SKM-1 treated with dmso at 0.1 percent for 144 hours (cell line): ENCODE data around the gene UTS2R.
"Not testable (repeated sequence)": the region's sequence is repeated elsewhere in the genome, so short reads cannot be mapped to it uniquely, and the experiment has no call there.

Source experiments
- DNase-seq: peaks from one replicate; lab custom pipeline; 2025; ENCODE audit not compliant: unreplicated experiment; lab: John Stamatoyannopoulos, UW

Gene UTS2R

DNA sequence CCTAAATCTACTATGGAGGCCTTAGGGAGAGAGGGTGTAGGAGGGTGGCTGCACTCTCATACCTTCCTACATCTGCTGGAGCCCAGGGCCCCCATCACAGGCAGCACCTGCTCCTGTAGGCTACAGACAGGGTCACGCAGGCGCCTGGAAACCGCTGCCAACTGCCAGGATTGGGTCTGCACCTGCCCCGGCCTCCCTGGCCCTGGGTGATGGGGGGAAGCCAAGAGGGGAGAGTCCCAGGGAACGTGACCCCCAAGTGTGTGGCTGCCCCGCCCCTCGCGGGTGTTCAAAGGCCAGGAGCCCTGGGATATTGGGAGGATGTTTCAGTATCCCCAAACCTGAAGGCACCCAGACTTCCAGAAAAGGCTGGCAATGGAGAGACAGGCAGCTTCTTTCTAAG lies 18.1 kb upstream of the UTS2R start:
- no peak for DNase-seq

DNA sequence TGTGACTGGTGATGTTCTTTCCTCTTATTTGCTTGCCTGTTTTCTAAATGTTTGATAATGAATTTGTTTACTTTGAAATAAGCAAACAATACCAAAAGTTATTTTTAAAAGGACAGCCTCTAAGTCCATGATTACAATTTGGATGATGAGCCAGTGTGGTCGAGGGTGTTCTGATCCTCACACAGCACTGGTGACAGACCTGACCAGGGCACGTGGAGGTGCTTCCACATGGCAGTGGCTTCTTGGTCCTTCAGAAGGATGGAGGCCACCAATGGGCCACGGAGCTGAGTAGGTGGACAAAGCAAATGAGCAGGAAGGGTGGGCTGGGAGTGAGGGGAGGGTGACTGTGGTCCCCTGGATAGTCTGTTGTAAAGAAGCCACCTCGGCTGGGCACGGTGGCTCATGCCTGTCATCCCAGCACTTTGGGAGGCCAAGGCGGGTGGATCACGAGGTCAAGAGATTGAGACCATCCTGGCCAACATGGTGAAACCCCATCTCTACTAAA lies 16.7 kb upstream of the UTS2R start:
- no peak for DNase-seq

DNA sequence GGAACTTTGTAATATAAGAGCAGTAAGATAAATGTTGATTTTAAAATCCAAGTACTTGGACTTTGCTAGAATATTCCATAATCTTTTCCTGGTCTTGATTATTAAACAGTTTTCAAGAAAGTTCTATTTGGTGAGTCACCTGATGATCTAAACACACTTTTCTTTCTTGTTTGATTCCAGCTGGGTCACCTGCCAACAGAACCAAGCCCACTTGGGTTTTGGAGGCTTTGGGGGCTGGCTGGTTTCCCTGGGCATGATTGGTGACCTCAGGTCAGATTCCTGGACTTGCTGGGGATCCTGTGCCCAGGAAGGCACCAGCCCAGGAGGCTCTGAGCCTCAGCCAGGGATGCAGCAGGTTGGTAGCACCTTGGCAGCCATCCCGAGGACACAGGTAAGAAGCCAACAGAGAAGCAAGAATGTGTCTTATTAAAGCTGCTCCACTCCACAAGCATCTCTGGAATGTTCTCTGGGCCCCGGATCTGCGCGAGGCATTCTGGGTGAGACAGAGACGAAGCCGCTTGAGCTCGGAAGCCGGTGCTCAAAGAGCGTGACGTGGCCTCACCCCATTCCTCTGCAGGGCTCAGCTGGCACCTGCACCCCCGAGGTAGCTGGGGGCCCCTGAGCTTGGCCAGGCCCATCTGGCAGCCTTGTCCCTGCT lies 15.7 kb upstream of the UTS2R start:
- no peak for DNase-seq

DNA sequence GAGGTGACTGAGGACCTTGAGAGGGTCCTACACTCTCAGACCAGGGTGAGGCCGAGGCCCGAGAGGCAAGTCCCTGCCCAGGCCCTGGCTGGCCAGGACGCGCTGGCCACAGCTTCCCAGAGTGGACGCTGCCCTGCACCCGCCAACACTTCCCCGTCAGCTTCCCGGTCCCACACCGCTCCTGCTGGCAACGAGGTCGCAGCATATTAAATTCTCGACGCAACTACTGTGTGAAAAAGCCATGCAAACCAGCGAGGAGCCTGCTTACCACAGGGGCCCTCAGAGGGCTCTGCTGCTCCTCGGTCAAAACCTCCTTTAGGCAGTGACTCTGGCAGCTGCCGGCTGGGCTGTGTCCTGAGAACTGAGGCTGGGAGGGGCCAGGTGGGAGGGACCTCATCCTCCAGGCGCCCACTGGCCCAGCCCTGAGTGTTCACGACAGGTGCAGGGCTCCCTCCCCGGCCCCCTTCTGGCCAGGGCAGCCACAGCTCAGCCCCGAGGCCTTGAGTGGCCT lies 14.7 kb upstream of the UTS2R start:
- no peak for DNase-seq

DNA sequence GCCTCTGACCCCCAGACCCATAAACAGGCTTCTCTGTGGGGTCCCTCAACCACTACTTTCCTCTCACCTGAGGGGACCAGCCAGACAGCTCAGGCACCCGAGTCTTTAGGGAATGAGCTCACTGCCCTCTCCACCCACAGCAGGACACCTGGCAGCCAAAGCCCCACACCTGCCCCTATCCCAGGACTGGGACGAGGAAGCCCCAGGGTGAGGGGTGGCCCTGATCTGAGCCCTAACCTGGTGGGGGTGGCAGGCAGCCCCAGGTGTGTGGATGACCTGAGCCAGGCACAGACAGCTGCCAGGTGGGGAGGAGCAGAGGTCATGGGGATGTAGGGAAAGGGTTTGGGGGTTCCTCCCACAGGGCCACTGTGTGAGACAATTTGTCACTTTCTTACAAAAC lies 14.2 kb upstream of the UTS2R start:
- no peak for DNase-seq

DNA sequence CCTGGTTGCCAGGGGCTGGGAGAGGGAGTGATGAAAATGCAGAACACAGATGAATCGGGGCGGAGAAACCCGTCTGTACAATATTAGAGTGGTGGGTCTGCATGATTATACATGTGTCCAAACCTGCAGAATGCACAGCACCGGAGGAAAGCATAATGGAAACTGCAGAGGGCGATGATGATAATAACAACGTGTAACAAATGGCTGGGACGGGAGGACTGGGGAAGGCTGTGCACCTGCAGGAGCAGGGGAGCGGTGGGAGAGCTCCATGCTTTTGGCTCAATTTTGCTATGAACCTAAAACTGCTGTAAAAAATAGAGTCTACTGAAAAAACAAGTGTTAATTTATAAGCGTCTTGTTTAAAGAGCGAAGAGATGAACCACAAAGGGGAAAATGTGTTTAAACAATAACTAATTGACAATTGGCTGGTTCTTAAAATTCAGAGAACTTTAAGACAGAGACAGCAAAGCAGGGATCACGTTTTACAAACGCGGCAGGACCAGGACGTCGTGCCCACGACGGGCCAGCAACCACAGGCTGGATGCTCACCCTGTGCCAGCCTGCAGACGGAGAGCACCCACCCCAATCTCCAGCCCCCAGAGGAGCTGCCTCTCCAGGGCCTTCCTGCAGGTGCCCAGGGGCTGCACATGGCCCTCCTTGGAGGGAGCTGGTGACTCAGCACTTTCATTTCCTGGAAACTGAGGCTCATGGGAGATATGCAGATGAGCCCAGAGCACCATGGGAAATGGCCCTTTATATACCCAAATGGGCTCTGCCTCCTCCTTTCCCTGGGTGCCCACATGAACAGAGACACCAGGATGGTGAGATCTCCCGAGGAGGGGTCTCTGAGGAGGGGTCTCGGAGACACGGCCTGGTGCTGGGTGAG lies 12.9 kb upstream of the UTS2R start, which contains the start of gene TEX19:
Gene TEX19 (plus strand): TSS at position 783 of the 886 bp plus-strand sequence. CDS start 2,904 bp downstream, outside the sequence.
- DNase-seq = no peak

DNA sequence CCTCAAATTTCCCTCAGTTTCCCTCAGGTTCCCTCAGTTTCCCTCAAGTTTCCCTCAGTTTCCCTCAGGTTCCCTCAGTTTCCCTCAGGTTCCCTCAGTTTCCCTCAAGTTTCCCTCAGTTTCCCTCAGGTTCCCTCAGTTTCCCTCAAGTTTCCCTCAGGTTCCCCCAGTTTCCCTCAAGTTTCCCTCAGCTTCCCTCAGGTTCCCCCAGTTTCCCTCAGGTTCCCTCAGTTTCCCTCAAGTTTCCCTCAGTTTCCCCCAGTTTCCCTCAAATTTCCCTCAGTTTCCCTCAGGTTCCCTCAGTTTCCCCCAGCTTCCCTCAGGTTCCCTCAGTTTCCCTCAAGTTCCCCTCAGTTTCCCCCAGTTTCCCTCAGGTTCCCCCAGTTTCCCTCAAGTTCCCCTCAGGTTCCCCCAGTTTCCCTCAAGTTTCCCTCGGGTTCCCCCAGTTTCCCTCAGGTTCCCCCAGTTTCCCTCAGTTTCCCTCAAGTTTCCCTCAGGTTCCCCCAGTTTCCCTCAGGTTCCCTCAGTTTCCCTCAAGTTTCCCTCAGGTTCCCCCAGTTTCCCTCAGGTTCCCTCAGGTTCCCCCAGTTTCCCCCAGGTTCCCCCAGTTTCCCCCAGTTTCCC lies 12.0 kb upstream of the UTS2R start:
- not testable (repeated sequence) for DNase-seq

DNA sequence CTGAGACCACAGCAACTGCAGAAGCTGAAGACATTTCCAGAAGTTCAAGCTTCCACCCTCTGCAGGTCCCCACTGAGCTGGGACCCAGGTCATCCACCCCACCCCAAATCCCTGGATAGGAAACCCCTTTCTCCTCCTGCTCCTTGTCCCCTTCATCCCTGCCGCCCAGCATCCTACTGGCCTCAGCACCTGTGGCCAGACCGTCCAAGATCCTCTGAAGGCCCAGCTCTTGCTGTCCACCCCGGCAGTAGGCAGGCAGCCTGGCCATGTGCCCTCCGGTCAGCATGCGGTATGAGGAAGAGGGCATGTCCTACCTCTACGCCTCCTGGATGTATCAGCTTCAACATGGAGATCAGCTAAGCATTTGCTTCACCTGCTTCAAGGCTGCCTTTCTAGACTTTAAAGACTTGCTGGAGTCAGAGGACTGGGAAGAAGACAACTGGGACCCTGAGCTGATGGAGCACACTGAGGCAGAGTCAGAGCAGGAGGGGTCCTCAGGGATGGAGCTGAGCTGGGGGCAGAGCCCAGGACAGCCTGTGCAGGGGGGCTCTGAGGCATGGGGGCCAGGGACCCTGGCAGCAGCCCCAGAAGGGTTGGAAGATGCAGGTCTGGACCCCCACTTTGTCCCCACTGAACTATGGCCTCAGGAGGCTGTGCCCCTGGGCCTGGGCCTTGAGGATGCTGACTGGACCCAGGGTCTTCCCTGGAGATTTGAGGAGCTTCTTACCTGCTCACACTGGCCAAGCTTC lies 9.5 kb upstream of the UTS2R start:
- no peak for DNase-seq

DNA sequence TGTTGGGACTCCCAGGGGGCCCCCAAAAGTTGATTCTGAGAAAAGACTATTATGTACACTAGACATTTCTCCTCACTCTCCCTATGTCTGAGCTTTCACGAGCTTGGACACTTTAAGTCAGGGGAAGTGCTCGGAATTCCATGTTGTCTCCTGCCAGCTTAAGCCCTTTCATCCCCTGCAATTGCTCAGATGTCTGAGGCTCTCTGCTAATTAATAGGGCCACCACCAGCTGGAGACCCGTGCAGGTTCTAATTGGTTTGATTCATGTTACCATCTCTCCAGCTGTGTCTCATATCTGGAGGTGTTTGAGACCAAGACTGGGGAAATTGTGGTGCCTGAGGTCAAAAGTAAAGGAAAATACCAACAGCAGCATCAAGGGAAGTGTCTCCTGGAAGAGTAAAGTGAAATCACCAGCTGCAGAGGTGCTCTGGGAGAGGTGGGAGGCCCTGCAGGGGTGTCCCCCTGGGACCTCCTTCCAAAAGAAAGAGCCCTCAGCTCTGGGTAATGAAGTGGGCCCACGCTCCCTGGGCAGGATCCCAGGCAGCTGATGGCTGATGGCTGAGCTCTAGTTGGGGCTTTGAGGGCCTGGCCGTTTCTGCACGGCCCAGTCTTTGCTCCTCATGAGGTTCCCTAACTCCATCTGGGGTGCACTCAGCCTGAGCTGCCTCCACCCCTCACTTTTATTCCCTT lies 5.8 kb upstream of the UTS2R start:
- DNase-seq = no peak

DNA sequence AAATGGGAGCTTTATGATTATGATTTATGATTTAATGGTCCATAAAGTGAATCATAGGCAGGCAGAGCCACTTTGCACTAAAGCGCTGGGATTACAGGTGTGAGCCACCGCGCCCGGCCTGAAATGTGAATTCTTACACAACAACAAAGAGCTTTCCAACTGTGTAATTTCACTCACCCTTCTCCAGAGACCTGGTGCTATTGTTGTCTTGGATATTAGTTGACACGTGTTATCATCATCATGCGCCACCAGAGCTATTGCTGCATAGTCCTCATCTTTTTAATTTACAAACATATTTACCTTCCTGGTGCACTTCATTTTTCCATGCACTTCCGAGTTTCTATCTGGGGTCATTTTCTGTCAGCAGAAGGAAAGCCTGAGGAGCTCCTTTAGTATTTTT lies 4.8 kb upstream of the UTS2R start:
- DNase-seq = no peak

DNA sequence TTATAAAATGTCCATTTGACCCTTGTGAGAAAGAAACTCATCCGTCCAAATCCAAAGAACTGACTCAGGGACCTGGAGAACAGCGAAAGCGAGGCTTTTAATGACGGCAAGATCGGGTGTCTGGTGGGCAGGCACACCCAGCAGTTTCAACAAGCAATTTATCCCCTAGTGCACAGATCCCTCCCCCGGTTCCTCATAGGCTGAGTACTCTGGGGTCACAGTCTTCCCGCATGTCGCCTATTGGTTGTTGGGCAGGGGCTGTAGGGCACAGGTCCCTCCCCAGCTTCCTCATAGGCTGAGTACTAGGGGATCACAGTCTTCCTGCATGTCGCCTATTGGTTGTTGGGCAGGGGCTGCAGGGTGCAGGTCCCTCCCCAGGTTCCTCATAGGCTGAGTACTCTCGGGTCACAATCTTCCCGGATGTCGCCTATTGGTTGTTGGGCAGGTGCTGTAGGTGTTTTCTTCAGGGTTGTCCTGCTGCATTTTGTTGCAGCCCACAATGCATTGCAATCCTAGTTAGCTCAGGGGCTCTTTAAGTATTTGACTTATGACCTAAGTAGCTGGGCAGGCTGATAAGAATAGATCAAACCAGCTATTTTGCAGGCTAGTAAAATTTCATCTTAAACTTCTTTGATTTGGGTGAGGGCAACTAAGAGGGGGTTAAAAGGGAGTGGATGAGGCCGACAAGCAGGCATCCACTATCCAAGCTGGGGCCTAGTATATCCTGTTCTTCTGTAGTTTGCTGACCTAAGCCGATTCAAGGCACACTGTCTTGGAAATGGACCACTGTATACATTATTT lies 3.6 kb upstream of the UTS2R start:
- no peak for DNase-seq

DNA sequence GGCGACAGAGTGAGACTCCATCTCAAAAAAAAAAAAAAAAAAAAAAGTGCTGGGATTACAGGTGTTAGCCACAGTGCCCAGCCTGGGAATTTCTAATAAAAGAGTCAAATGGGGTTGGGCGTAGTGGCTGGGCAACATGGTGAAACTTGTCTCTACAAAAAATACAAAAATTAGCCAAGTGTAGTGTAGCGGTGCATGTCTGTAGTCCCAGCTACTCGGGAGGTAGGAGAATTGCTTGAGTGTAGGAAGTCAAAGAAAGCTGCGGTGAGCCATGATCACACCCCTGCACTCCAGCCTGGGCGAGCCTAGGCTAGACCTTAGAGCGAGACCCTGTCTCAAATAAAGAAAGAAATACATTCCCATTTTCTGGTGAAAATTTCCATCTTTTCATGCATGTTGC lies 2.4 kb upstream of the UTS2R start:
- DNase-seq = no peak

DNA sequence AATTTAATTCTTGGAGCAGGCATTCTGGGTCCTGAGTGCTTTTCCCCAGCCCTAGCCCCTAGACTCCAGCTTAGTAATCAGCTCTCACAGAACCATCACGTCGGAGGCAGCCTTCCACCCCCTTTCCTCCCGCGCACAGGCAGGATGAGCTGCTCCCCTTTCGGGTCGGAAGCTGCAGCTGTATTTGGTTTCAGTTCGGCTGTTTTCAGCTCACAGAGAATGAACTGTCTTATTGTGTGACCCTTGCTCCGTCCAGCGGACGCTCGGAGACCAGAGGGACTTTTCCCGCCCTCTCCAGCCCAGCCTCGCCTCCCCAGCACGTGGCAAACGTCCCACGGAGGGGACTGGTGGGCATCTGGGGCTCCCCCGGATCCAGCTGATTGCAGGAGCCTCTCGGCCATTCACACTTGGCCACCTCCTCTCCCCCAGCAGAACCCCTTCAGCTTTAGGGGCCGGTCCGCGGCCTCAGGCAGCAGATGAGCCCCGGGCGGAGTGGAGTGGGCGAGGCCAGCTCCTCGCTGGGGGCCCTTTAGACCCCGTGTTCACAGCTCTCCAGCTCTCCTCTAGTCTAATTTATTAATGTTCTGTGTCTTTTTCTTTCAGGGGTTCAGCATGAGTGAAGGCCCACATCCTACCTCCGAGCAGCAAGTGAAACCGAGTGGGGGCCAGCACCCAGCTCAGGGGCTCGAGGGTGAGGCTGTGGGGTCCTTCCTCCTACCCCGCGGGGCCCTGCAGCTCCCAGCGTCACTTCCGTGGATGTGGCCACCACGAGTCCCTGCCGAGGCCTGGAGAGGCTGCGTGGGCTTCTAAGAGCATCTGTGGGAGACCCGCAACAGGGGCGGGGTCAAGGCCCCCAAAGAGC lies 863 bp upstream of the UTS2R start:
- DNase-seq = no peak

DNA sequence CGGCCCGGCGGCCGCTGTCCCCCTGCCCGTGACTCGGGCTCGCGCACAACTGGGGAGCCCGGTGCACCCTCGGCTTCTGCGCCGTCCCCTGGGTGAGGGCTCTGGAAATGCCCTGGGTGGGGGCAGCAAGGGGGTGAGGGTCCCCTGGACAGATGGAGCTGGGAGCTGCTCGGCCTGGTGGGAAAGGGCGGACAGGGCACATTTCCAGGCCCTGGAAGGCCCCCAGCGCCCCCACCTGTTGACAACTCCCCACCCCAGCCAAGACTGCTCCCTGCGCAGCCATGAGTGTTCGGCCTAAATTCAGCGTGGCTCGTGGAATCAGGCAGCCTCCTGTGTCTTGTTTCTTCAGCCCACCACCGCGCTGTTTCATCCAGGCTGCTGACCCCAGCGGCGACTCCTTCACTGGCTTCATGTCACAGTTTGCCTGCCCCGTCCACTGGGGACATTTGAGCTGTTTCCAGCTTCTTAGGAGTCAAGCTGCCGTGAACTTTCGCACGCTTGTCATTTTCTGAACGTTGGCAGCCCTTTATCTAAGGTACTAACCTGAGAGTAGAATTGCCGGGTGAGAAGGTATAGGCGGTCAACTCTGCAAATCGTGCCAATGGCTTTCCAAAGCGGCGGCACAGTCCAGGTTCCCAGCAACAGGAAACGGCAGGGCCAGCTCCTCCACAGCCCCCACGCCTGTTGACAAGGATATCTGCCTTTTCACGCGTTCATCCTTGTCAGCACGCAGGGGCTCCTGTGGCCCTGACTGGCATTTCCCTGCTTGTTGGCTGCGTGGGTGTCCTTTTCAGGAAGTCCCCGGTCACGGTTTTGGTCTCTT lies 895 bp downstream of the UTS2R start:
- no peak for DNase-seq

DNA sequence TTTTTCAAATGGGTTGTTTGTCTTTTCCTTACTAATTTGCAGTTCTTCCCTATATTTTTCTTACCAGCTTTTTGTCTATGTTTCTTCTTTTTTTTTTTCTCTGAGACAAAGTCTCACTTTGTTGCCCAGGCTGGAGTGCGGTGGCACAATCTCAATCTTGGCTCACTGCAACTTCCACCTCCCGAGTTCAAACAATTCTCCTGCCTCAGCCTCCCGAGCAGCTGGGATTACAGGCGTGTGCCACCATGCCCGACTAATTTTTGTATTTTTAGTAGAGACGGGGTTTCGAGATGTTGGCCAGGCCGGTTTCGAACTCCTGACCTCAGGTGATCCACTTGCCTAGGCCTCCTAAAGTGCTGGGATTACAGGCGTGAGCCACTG lies 1.5 kb downstream of the UTS2R start:
- DNase-seq = not testable (repeated sequence)

DNA sequence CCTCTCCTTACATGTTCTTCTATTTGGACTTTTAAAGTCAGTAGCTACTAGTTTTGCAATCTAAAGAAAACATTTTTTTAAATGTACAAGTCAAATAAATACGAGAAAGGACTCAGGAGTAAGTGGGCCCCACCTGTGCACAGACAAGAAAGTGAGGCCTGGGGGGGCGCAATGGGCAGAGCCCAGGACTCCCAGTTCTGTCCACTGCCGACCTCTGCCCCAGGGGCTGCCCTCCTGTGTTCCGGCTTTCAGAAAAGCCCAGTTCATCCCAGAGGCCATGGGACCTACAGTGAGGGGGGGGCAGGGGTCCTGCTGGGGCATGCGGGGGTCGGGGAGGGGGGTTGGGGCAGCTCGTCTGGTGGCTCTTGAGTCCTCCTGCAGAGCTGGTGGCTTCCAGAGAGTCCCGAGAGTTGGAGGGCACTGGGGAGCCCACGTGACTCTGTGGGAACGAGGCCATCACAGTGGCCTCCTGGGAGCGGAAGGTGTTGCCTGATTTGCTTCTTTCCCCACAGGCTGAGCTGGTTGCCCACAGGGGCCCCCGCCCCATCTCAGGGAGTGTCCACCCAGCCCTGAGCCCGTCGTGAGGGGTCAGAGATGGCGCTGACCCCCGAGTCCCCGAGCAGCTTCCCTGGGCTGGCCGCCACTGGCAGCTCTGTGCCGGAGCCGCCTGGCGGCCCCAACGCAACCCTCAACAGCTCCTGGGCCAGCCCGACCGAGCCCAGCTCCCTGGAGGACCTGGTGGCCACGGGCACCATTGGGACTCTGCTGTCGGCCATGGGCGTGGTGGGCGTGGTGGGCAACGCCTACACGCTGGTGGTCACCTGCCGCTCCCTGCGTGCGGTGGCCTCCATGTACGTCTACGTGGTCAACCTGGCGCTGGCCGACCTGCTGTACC lies 2.4 kb downstream of the UTS2R start:
- no peak for DNase-seq
